ENCODE data around the gene LRRC1. TPM values are rescaled to one million over a fixed set of nuclear protein-coding genes. Genes with fewer than 3 reads are reported as not detected.

LRRC1 gene
- 16.2 to 19.7 TPM (median 18.5 TPM) in 3 replicates for polyA plus RNA-seq
- 16.6 TPM for polyA plus RNA-seq (2011; ENCODE audit: low read depth)
- polyA plus RNA-seq (2011; cell fraction: cytosol; rRNA removed): 15.8 and 20.8 TPM in 2 replicates
- 23.5 and 26.7 TPM in 2 replicates for polyA plus RNA-seq (2011; cell fraction: nucleus; rRNA removed)
- polyA plus RNA-seq (2012; ENCODE audit: low replicate concordance): 15.0 and 22.8 TPM in 2 replicates
- polyA minus RNA-seq: 16.9 to 18.9 TPM (median 17.7 TPM) in 3 replicates
- polyA minus RNA-seq (2011; cell fraction: cytosol; rRNA and poly(A)+ RNA removed): 13.6 TPM
- 15.6 and 22.0 TPM in 2 replicates for polyA minus RNA-seq (2011; cell fraction: nucleus; rRNA and poly(A)+ RNA removed)

GRCh38 chr6:53794720-53795339 lies at the start of gene LRRC1:
Gene LRRC1 (plus strand): TSS chr6:53795005. CDS start chr6:53795257, 252 bp downstream.
- no peaks in the 10 kb centered on the region for H3K36me3 ChIP-seq (ENCODE audit: control insufficient read depth in 2 of 2, extremely low read depth in 1 of 2, insufficient read depth in 2 of 2, low read length in 2 of 2)
- no peaks in the 10 kb centered on the region for H3K9me3 ChIP-seq (ENCODE audit: control insufficient read depth, low read depth, low read length)
- H3K9me1 ChIP-seq (ENCODE audit: control insufficient read depth, extremely low read depth, insufficient read depth, low read length): no peaks in the 10 kb centered on the region
- peak within 1 kb of the TSS; percentile 94 for H2AFZ ChIP-seq (ENCODE audit: control insufficient read depth, low read length)
- peaks cover 24% of the 10 kb centered on the region for H3K4me1 ChIP-seq (ENCODE audit: control insufficient read depth, extremely low read depth, insufficient read depth, low read length)
- FAIRE-seq: no peak
- DNase-seq (ENCODE audit: low read depth, low spot score): no peak
- peak within 1 kb of the TSS; percentile 86 for H3K9ac ChIP-seq (ENCODE audit: control insufficient read depth, extremely low read depth, insufficient read depth, low read length)
- H3K27me3 ChIP-seq (ENCODE audit: control insufficient read depth, extremely low read depth, insufficient read depth, low read length): no peaks in the 10 kb centered on the region
- H3K79me2 ChIP-seq (ENCODE audit: control insufficient read depth, insufficient read depth, low read length): peaks cover 52% of the 10 kb centered on the region
- H3K4me2 ChIP-seq (ENCODE audit: control insufficient read depth, extremely low read depth, insufficient read depth, low read depth, low read length): peak within 1 kb of the TSS; percentile 99
- H4K20me1 ChIP-seq (ENCODE audit: control insufficient read depth, extremely low read depth, insufficient read depth, low read length): peaks cover 5% of the 10 kb centered on the region
- TF ChIP-seq EZH2 (IDR thresholded peaks at IDR 0.05; ENCODE audit: low read length) (no peak), CTCF (optimal IDR thresholded peaks at IDR 0.05 in 1 of 3, IDR thresholded peaks at IDR 0.05 in 1 of 3, conservative IDR thresholded peaks at IDR 0.05 in 1 of 3; ENCODE audit: extremely low read depth in 1 of 3, insufficient read depth in 2 of 3, low read length in 3 of 3) (no peak)
- peak within 1 kb of the TSS; percentile 53 to 99 (median 97) for H3K4me3 ChIP-seq (ENCODE audit: control insufficient read depth in 2 of 3, extremely low read depth in 1 of 3, insufficient read depth in 2 of 3, low read depth in 1 of 3, low read length in 3 of 3)
- dilution Hi-C loops (cut with MboI; ENCODE audit: extremely low pct_ligation_motif_present, low sequenced_read_pairs): no loop called here
- H3K27ac ChIP-seq (ENCODE audit: control insufficient read depth, insufficient read depth, low read length): peak within 1 kb of the TSS; percentile 78

GRCh38 chr6:53746442-53747103 lies 48.2 kb upstream of the LRRC1 start:
- no peaks in the 10 kb centered on the region for H3K9me1 ChIP-seq (ENCODE audit: control insufficient read depth, extremely low read depth, insufficient read depth, low read length)
- FAIRE-seq (peak; percentile 98), DNase-seq (ENCODE audit: low read depth, low spot score) (no peak)
- peak overlapping the region; percentile 11 for H3K9ac ChIP-seq (ENCODE audit: control insufficient read depth, extremely low read depth, insufficient read depth, low read length)
- H3K27me3 ChIP-seq (ENCODE audit: control insufficient read depth, extremely low read depth, insufficient read depth, low read length): no peaks in the 10 kb centered on the region
- no peaks in the 10 kb centered on the region for H3K36me3 ChIP-seq (ENCODE audit: control insufficient read depth in 2 of 2, extremely low read depth in 1 of 2, insufficient read depth in 2 of 2, low read length in 2 of 2)
- peak overlapping the region in 1 of 3 experiments; percentile 4 for H3K4me3 ChIP-seq (ENCODE audit: control insufficient read depth in 2 of 3, extremely low read depth in 1 of 3, insufficient read depth in 2 of 3, low read depth in 1 of 3, low read length in 3 of 3)
- TF ChIP-seq CTCF (optimal IDR thresholded peaks at IDR 0.05 in 1 of 3, IDR thresholded peaks at IDR 0.05 in 1 of 3, conservative IDR thresholded peaks at IDR 0.05 in 1 of 3; ENCODE audit: extremely low read depth in 1 of 3, insufficient read depth in 2 of 3, low read length in 3 of 3) (no peak), EZH2 (IDR thresholded peaks at IDR 0.05; ENCODE audit: low read length) (no peak)
- H3K79me2 ChIP-seq (ENCODE audit: control insufficient read depth, insufficient read depth, low read length): no peaks in the 10 kb centered on the region
- peak overlapping the region; percentile 72 for H3K27ac ChIP-seq (ENCODE audit: control insufficient read depth, insufficient read depth, low read length)
- peaks cover 29% of the 10 kb centered on the region for H3K4me1 ChIP-seq (ENCODE audit: control insufficient read depth, extremely low read depth, insufficient read depth, low read length)
- H2AFZ ChIP-seq (ENCODE audit: control insufficient read depth, low read length): no peak overlapping the region
- no peaks in the 10 kb centered on the region for H3K9me3 ChIP-seq (ENCODE audit: control insufficient read depth, low read depth, low read length)
- H3K4me2 ChIP-seq (ENCODE audit: control insufficient read depth, extremely low read depth, insufficient read depth, low read depth, low read length): peak overlapping the region; percentile 59
- dilution Hi-C loops (cut with MboI; ENCODE audit: extremely low pct_ligation_motif_present, low sequenced_read_pairs): no loop called here
- no peaks in the 10 kb centered on the region for H4K20me1 ChIP-seq (ENCODE audit: control insufficient read depth, extremely low read depth, insufficient read depth, low read length)

Measured in keratinocyte (primary cell).